HL-60/S4 treated with retinoic acid at 250 ng/mL for 4 days and 3 days (cell line): ENCODE measurements around the gene GPATCH4.
"Not testable (repeated sequence)": the region's sequence is repeated elsewhere in the genome, so short reads cannot be mapped to it uniquely, and the experiment has no call there.

Source experiments
- in situ Hi-C: fragments of 300-500 bp; cut with MboI; formaldehyde crosslinking; loops from 2 replicates; pipeline ENCODE4 v1.7.0; 2022; ENCODE audit warnings: low sequenced_read_pairs

Gene GPATCH4

GRCh38 chr1:156627313-156627880 lies 26.1 kb upstream of the GPATCH4 start:
- in situ Hi-C loops: loop anchor here (10.0 kb wide), 1 partner anchor 47 kb away; the partner anchor contains the start of gene NES

- in situ Hi-C loops: loop anchor here (10.0 kb wide), 1 partner anchor 49 kb away; the partner anchor contains the start of gene NES
Observed at GRCh38 chr1:156626079-156626438, 24.8 kb upstream of the GPATCH4 start.

- in situ Hi-C loops: loop anchor here (10.0 kb wide), 1 partner anchor 49 kb away; the partner anchor contains the start of gene NES
Observed at GRCh38 chr1:156625436-156626078, 24.3 kb upstream of the GPATCH4 start.

GRCh38 chr1:156624814-156625435 lies 23.6 kb upstream of the GPATCH4 start:
- in situ Hi-C loops: loop anchor here (10.0 kb wide), 1 partner anchor 50 kb away; the partner anchor contains the start of gene NES

- in situ Hi-C loops: loop anchor here (10.0 kb wide), 1 partner anchor 51 kb away; the partner anchor contains the start of gene NES
Observed at GRCh38 chr1:156623946-156624813, 22.9 kb upstream of the GPATCH4 start.

GRCh38 chr1:156622581-156623297 lies 21.5 kb upstream of the GPATCH4 start:
- in situ Hi-C loops: loop anchor here (10.0 kb wide), 1 partner anchor 52 kb away; the partner anchor contains the start of gene NES

GRCh38 chr1:156619582-156619955 lies 18.3 kb upstream of the GPATCH4 start:
- in situ Hi-C loops: no loop called here

GRCh38 chr1:156618853-156619581 lies 17.7 kb upstream of the GPATCH4 start, which contains the start of gene HAPLN2:
TSS of gene HAPLN2 (plus strand) at chr1:156619415. CDS start at chr1:156623491, 4,076 bp downstream.
- in situ Hi-C loops: no loop called here

GRCh38 chr1:156616463-156616862 lies 15.2 kb upstream of the GPATCH4 start:
- in situ Hi-C loops: no loop called here

GRCh38 chr1:156615946-156616345 lies 14.7 kb upstream of the GPATCH4 start:
- in situ Hi-C loops: no loop called here

GRCh38 chr1:156612666-156613065 lies 11.4 kb upstream of the GPATCH4 start:
- in situ Hi-C loops: no loop called here

- in situ Hi-C loops: not testable (repeated sequence)
Observed at GRCh38 chr1:156610072-156610471, 8.8 kb upstream of the GPATCH4 start.

GRCh38 chr1:156608981-156609380 lies 7.7 kb upstream of the GPATCH4 start:
- in situ Hi-C loops: no loop called here

GRCh38 chr1:156608036-156608674 lies 6.9 kb upstream of the GPATCH4 start:
- in situ Hi-C loops: no loop called here

GRCh38 chr1:156607344-156607743 lies 6.1 kb upstream of the GPATCH4 start:
- in situ Hi-C loops: not testable (repeated sequence)

- in situ Hi-C loops: no loop called here
Observed at GRCh38 chr1:156602557-156602993, 1.3 kb upstream of the GPATCH4 start.

GRCh38 chr1:156601892-156602291 lies 613 bp upstream of the GPATCH4 start:
- in situ Hi-C loops: no loop called here

GRCh38 chr1:156600733-156601121 lies 552 bp downstream of the GPATCH4 start:
- in situ Hi-C loops: no loop called here

- in situ Hi-C loops: no loop called here
Observed at GRCh38 chr1:156599811-156600210, 1.5 kb downstream of the GPATCH4 start.
